DOHH2 (cell line): ENCODE data around the gene THRB.

ENCODE experiments used
- H3F3A ChIP-seq: fragments of 200-600 bp; sonication (generic), shearing (Covaris generic); 2 replicates; pipeline ENCODE4 v1.6.0; 2016; ENCODE audit warnings: antibody characterized with exemption, mild to moderate bottlenecking; ENCODE audit not compliant: control insufficient read depth, insufficient read depth
- H3K27ac ChIP-seq: fragments of 200-600 bp; sonication (generic); 2 replicates; pipeline ENCODE4 v1.5.1; 2014; ENCODE audit warnings: low read depth, mild to moderate bottlenecking, low read length, moderate library complexity
- H3K27me3 ChIP-seq: fragments of 200-600 bp; sonication (generic); 2 replicates; pipeline ENCODE4 v1.6.1; 2014; ENCODE audit warnings: mild to moderate bottlenecking, low read length, mixed read lengths; ENCODE audit not compliant: control insufficient read depth
- H3K36me3 ChIP-seq: fragments of 200-600 bp; sonication (generic); 2 replicates; pipeline ENCODE4 v1.6.1; 2014; ENCODE audit warnings: mild to moderate bottlenecking, low read length, moderate library complexity, mixed read lengths; ENCODE audit not compliant: control insufficient read depth
- H3K4me1 ChIP-seq: fragments of 200-600 bp; sonication (generic); 2 replicates; pipeline ENCODE4 v1.6.1; 2014; ENCODE audit warnings: mild to moderate bottlenecking, low read length, mixed read lengths; ENCODE audit not compliant: control insufficient read depth
- H3K4me2 ChIP-seq: fragments of 200-600 bp; sonication (generic); 2 replicates; pipeline ENCODE4 v1.6.0; 2014; ENCODE audit warnings: mild to moderate bottlenecking, low read length, moderate library complexity
- H3K4me3 ChIP-seq: fragments of 200-600 bp; sonication (generic); 2 replicates; pipeline ENCODE4 v1.5.1; 2014; ENCODE audit warnings: mild to moderate bottlenecking, low read length, mixed read lengths
- H3K79me2 ChIP-seq: fragments of 200-600 bp; sonication (generic); 2 replicates; pipeline ENCODE4 v1.6.1; 2014; ENCODE audit warnings: mild to moderate bottlenecking, low read length, mixed read lengths; ENCODE audit not compliant: control insufficient read depth
- H3K9me2 ChIP-seq: fragments of 200-600 bp; sonication (generic); replicated peaks from 2 replicates; pipeline ENCODE4 v1.6.1; 2014; ENCODE audit warnings: mild to moderate bottlenecking, low read length, mixed read lengths; ENCODE audit not compliant: control insufficient read depth
- H3K9me3 ChIP-seq: fragments of 200-600 bp; sonication (generic); 2 replicates; pipeline ENCODE4 v1.6.1; 2014; ENCODE audit warnings: antibody characterized with exemption, low read length, mixed read lengths; ENCODE audit not compliant: control insufficient read depth, insufficient read depth
- H4K20me1 ChIP-seq: fragments of 200-600 bp; sonication (generic); 2 replicates; pipeline ENCODE4 v1.6.0; 2014; ENCODE audit warnings: low read depth, mild to moderate bottlenecking, antibody characterized with exemption, low read length, moderate library complexity; ENCODE audit not compliant: control insufficient read depth, insufficient read depth
- EZH2phosphoT487 ChIP-seq: fragments of 200-600 bp; sonication (generic); IDR thresholded peaks from 2 replicates; pipeline ENCODE4 v1.6.1; 2017; ENCODE audit warnings: borderline replicate concordance, mild to moderate bottlenecking, antibody characterized with exemption, low read length, moderate library complexity, mixed read lengths
- TF ChIP-seq, protein P1 (sequence below): fragments of 200-600 bp; sonication (generic); IDR thresholded peaks from one replicate; pipeline ENCODE4 v1.5.1; 2014; ENCODE audit warnings: antibody characterized with exemption, mild to moderate bottlenecking, low read depth, low read length; ENCODE audit not compliant: poor library complexity, severe bottlenecking

THRB gene

DNA sequence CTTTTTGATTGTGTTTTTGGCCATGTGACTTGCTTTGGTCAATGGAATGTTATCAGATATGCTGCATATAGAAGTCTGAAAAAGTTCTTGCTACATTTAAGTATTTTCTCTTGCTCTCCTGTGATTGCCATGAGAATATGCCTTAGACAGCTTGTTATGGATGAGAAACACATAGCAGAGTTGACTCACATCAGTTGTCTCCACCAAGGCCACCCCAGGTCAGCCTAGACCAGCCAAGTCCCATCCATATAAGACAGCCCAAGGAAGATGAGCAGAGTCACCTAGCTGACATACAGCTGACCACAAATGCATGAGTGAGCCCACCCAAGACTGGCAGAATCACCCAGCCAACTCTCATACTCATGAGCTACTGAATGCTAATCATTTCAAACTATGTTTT is 153.0 kb downstream of the THRB start:
- no peaks in the 10 kb centered on the region for H3K4me1 ChIP-seq
- H3K27ac ChIP-seq: no peak overlapping the region
- no peaks in the 10 kb centered on the region for H3K9me2 ChIP-seq

DNA sequence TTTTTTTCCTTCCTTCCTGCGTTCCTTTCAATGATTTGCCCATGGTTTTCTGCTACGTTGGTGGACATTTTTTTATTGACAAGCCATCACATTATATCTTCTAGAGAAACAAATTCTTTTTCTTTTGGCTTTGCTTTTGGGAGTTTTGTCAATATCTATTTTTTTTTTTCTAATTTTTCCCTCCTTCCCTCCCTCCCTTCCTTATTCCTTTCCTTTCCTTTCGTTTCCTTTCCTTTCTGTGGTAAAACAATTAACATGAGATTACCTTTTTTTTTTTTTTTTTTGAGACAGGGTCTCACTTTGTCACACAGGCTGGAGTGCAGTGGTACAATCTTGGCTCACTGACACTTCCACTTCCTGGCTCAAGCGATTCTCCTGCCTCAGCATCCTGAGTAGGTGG is 153.7 kb downstream of the THRB start:
- Histone ChIP-seq H3K27ac (no peak overlapping the region), H3K4me1 (no peaks in the 10 kb centered on the region), H3K4me2 (no peak overlapping the region), H3K36me3 (no peaks in the 10 kb centered on the region), H3K9me2 (no peaks in the 10 kb centered on the region), H3K79me2 (no peaks in the 10 kb centered on the region), H3F3A (no peaks in the 10 kb centered on the region), H4K20me1 (no peaks in the 10 kb centered on the region), H3K9me3 (no peaks in the 10 kb centered on the region), H3K27me3 (no peaks in the 10 kb centered on the region), H3K4me3 (no peak overlapping the region)
- TF ChIP-seq EZH2phosphoT487: no peak
- TF ChIP-seq, protein P1, sequence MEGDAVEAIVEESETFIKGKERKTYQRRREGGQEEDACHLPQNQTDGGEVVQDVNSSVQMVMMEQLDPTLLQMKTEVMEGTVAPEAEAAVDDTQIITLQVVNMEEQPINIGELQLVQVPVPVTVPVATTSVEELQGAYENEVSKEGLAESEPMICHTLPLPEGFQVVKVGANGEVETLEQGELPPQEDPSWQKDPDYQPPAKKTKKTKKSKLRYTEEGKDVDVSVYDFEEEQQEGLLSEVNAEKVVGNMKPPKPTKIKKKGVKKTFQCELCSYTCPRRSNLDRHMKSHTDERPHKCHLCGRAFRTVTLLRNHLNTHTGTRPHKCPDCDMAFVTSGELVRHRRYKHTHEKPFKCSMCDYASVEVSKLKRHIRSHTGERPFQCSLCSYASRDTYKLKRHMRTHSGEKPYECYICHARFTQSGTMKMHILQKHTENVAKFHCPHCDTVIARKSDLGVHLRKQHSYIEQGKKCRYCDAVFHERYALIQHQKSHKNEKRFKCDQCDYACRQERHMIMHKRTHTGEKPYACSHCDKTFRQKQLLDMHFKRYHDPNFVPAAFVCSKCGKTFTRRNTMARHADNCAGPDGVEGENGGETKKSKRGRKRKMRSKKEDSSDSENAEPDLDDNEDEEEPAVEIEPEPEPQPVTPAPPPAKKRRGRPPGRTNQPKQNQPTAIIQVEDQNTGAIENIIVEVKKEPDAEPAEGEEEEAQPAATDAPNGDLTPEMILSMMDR: no peak

More for the DNA sequence above, 153.0 kb downstream of the THRB start:
- H3K79me2 ChIP-seq: no peaks in the 10 kb centered on the region
- H3F3A ChIP-seq: no peaks in the 10 kb centered on the region
- no peak overlapping the region for H3K4me3 ChIP-seq
- no peaks in the 10 kb centered on the region for H4K20me1 ChIP-seq
- H3K9me3 ChIP-seq: no peaks in the 10 kb centered on the region
- no peaks in the 10 kb centered on the region for H3K36me3 ChIP-seq
- H3K4me2 ChIP-seq: no peak overlapping the region
- no peaks in the 10 kb centered on the region for H3K27me3 ChIP-seq
- TF ChIP-seq EZH2phosphoT487: no peak
- TF ChIP-seq, protein P1: no peak

DNA sequence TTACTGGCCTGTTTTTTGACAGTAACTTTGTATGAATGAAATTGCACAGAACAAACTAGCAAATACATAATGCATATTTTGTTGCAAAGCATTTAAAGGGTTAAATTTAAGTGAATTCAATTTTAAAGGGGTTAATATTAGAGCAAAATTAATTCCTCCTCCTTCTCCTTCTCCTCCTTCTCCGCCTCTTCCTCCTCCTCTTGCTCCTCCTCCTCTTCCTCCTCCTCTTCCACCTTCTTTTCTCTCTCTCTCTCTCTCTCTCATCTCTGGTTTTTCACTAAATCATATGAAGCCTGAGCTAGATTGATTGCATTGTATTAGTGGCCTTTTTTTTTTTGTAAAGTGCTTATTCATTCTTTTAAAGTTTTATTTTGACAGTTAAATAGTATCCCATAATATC is 154.5 kb downstream of the THRB start:
- Histone ChIP-seq H3K9me3 (no peaks in the 10 kb centered on the region), H3K4me2 (no peak overlapping the region), H3K79me2 (no peaks in the 10 kb centered on the region), H3K4me1 (no peaks in the 10 kb centered on the region), H3K4me3 (no peak overlapping the region), H3F3A (no peaks in the 10 kb centered on the region), H3K9me2 (no peaks in the 10 kb centered on the region), H4K20me1 (no peaks in the 10 kb centered on the region), H3K36me3 (no peaks in the 10 kb centered on the region), H3K27me3 (no peaks in the 10 kb centered on the region), H3K27ac (no peak overlapping the region)
- TF ChIP-seq, protein P1: no peak
- no peak for TF ChIP-seq EZH2phosphoT487

DNA sequence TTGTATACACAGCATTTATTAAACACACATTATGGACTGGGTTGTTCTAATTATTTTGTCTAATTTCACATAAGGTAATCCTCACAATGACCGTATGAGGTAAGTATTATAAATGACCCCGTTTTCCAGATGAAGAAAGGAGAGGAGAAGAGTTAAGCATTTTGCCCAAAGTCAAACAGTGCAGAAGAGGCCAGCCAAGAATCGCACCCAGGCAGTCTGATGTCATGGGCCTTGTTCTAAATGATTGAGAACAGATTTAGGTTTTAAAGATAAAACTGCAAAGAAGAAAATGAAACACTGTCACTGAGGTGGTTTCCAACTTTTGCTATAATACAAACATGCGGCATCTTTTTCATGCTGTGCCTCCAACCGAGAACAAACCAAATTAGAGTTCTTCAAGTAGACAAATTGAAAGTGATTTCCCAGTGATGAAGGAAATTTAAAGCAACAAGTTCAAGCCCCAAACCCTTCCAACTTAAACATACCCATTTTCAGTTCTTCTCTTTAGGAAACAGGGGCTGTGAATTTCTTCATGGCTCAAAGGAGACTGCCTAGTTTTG is 155.3 kb downstream of the THRB start:
- Histone ChIP-seq H3K4me1 (no peaks in the 10 kb centered on the region), H3K79me2 (no peaks in the 10 kb centered on the region), H3K36me3 (no peaks in the 10 kb centered on the region), H3K27ac (no peak overlapping the region), H3K27me3 (no peaks in the 10 kb centered on the region), H3K4me2 (no peak overlapping the region), H3K4me3 (no peak overlapping the region), H4K20me1 (no peaks in the 10 kb centered on the region), H3K9me2 (no peaks in the 10 kb centered on the region), H3F3A (no peaks in the 10 kb centered on the region), H3K9me3 (no peaks in the 10 kb centered on the region)
- TF ChIP-seq, protein P1: no peak
- TF ChIP-seq EZH2phosphoT487: no peak
